OCI-LY7 (cell line): ENCODE data around the gene PLXNA4.

Source experiments
- EZH2phosphoT487 ChIP-seq: fragments of 200-600 bp; sonication (generic); IDR thresholded peaks from 2 replicates; pipeline ENCODE4 v1.6.1; 2018; ENCODE audit warnings: low read depth, borderline replicate concordance, mild to moderate bottlenecking, mixed run types, antibody characterized with exemption, low read length, moderate library complexity, mixed read lengths
- TF ChIP-seq, protein P1 (sequence below): fragments of 200-600 bp; sonication (generic); conservative IDR thresholded peaks from 2 replicates; pipeline ENCODE4 v1.5.1; 2014; ENCODE audit warnings: mild to moderate bottlenecking, antibody characterized with exemption, low read length, moderate library complexity, mixed read lengths

DNA sequence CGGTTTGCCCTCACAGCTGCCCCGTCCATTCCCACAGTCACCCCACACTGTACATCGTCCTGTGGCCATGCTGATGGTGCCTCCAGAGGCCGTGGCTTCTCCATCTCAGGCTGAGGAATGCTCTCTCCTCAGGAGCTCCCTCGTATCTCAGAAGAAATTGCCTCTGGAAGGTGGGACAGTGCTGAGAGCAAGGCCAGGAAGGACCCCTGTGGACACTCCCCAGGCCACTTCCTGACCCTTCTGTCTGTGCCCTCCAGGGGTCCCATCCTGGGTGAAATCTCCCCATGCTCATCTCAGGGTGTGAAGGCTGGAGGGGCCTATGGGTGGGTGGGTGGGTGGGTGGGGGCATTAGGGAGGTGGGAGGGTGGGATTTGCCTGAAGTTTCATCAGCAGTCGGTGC lies 454.3 kb downstream of the PLXNA4 start:
- TF ChIP-seq, protein P1, sequence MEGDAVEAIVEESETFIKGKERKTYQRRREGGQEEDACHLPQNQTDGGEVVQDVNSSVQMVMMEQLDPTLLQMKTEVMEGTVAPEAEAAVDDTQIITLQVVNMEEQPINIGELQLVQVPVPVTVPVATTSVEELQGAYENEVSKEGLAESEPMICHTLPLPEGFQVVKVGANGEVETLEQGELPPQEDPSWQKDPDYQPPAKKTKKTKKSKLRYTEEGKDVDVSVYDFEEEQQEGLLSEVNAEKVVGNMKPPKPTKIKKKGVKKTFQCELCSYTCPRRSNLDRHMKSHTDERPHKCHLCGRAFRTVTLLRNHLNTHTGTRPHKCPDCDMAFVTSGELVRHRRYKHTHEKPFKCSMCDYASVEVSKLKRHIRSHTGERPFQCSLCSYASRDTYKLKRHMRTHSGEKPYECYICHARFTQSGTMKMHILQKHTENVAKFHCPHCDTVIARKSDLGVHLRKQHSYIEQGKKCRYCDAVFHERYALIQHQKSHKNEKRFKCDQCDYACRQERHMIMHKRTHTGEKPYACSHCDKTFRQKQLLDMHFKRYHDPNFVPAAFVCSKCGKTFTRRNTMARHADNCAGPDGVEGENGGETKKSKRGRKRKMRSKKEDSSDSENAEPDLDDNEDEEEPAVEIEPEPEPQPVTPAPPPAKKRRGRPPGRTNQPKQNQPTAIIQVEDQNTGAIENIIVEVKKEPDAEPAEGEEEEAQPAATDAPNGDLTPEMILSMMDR: no peak
- no peak for TF ChIP-seq EZH2phosphoT487
